Heart left ventricle (tissue), 13 donors: Measurements from ENCODE around the gene AFF1.

Experiments
- CTCF ChIP-seq, 12 donors: fragments of 200-600 bp; sonication (generic) in 4 of 12; IDR thresholded peaks; one replicate each; pipeline versions ENCODE4 v1.5.0 to v1.8.0; 2018 to 2022; ENCODE audit warnings: antibody characterized with exemption in 12 of 12, mild to moderate bottlenecking in 5 of 12
- POLR2A ChIP-seq, 2 donors: fragments of 450-650 bp; IDR thresholded peaks; one replicate each; pipeline ENCODE4 v1.6.1; 2017; ENCODE audit warnings: antibody characterized with exemption in 2 of 2, mild to moderate bottlenecking in 2 of 2, moderate library complexity in 2 of 2
- donor health status: ischemic (EF 13 %, LVEDD 7.1; RV severe dilation, severe dysfunction).
- donor health status: DM: no; HTN: yes; CAD: no.
- donor health status: DM: no; HTN: no; CAD: no.
- donor health status: ischemic (EF 25% LVEDD 6.9; RV normal size, moderate dysfunction).
- donor health status: ischemic (EF 25% LVEDD 5.7; RV mildly dilated, moderate dysfunction).
- donor health status: ischemic (EF 35%, LVEDD 5.7; RV mildly dilated, moderate dysfunction).
- donor health status: nonischemic (EF 11% LVEDD 7.7; RV severe dilation, severe dysfunction).
- donor health status: DM: yes; HTN: yes; CAD: no.
- donor health status: PGD.
- donor health status: ischemic (EF 29% LVEDD 5.4; RV normal size, mild dysfunction).
- donor health status: nonischemic (EF 23%, LVEDD 6.1; RV moderate dilation, normal function).

GRCh38 chr4:86974551-86974994 is 39.8 kb downstream of the AFF1 start:
- no peak for TF ChIP-seq CTCF (IDR thresholded peaks at IDR 0.05)
- no peak for TF ChIP-seq POLR2A (IDR thresholded peaks at IDR 0.05)
